HG02840 (cell line): ENCODE data around the gene DYRK3.

Experiments
- ATAC-seq: cut with Tn5 transposase; IDR thresholded peaks from one replicate; pipeline ENCODE4 v1.9.1; 2021; ENCODE audit warnings: mild to moderate bottlenecking, moderate library complexity, moderate number of reproducible peaks; ENCODE audit not compliant: unreplicated experiment, low FRiP score

Gene DYRK3

GRCh38 chr1:206658264-206658980, 23.1 kb downstream of the DYRK3 start:
- ATAC-seq = no peak

DNA sequence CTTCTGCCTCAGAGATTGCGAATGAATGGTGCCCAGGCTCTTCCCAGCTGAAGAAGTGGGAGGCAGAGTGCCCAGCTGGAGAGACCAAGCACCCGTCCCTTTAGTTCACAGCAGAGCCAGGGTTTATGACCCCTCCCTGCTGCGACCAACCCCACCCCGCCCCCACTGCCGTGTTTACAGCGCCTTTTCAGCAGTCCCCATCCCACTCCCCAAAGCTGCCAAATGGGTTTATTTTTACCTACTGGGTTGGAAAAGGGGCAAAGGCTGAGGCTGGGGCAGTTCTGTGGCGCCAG, 23.6 kb downstream of the DYRK3 start:
- ATAC-seq = no peak

DNA sequence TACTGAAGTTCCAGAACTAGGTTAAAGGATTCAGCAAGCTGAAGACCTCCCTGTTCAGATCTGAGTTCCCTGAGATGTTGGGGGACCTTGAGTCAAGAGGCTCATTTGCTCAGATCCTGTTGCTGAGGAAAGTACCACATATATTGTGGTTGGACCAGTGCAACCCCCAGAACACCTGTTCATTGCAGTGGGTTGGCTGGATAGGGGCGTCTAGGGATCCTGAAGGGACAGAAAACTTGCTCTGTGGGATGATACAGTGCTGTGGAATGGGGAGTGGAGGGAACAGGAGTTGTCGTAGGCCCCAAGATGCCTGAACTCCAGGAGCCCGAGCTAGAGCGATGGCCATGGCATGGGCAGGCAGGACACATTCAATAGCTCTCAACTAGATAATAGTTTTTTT, 24.8 kb downstream of the DYRK3 start:
- no peak for ATAC-seq

DNA sequence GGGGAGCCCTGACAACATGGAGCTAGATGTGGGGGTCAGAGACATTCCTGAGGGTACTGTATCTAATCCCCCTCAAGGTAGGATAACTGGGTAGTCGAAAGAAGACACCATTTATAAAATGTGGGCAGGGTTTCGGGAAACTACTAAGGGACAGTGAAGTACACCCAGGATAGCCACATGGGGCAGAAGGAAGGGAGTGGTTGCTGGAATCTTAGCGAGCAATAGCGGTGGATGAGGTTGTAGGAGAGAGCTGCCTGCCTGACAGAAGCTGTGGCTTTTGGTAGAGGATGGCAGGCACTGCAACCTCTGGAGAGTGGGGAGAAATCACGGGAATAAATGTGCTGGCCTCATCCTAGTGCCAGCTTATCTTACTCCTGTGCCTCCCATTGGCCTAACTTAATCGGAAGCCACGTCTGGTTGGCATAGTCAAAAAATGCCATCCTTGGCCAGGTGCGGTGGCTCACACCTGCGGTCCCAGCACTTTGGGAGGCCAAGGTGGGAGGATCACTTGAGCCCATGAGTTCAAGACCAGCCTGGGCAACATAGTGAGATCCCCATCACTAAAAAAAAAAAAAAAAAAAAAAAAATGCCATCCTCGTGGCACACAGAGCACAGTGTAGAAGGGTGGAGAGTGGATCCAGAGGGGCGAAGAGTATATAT, 26.0 kb downstream of the DYRK3 start:
- ATAC-seq = no peak

GRCh38 chr1:206662396-206663092, 27.2 kb downstream of the DYRK3 start:
- ATAC-seq = no peak

DNA sequence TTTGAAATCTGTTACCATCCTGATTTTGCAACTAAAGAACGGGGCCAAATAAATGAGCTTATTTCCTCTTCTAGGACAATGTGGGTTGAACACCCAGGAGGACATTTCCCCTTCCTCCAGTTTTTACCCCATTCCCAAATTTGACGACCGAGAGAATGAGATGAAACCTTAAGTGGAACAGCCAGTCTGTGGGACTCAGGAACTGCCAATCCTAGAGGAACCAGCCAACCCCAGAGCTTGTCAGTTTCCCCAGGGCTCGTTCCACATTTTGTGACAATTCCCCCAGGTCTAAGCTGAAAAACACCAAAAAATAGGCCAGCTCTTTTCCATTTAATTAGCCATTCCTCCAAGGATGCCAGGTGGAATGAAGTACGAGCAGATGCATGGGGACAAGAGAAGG, 28.0 kb downstream of the DYRK3 start:
- no peak for ATAC-seq

DNA sequence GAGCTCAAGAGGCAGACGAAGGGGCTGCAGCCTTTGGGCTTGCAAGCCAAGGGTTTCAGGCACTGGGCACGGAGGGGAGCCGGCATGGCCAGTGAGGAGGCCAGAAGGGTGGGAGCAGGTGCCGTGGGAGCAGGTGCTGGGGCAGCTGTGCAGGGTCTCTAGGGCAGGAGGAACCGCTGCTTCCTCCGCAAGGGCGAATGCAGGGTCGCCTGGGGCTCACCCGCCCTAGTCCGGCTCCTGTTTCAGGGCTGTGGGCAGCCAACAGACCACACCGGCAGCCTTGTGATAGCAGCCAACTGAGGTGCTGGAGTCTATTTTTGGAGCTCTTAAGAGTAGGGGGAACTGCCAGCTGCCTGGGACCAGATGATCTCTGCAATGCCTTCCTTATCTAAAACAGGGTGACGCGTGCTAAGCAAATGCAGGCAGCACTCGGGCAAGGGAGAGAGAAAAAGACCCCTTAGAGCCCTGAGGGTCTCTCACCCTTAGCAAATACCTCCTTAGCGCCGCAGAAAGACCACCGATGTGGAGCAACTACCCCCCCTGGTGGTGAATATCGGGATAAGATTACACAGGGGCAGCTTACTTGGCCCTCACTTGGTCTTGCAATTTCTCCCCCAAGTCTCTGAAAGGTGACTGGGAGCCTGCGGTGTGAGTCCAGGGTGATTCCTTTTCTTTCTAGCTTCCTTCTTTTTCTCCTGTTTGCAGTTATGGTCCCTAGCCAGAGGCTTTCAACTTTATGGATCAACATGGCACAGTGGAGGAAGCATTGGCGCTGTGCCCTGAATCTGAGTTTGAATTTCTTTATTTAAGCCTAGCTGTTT, 28.7 kb downstream of the DYRK3 start:
- no peak for ATAC-seq

- no peak for ATAC-seq
Observed at GRCh38 chr1:206664740-206665139, 29.4 kb downstream of the DYRK3 start.

DNA sequence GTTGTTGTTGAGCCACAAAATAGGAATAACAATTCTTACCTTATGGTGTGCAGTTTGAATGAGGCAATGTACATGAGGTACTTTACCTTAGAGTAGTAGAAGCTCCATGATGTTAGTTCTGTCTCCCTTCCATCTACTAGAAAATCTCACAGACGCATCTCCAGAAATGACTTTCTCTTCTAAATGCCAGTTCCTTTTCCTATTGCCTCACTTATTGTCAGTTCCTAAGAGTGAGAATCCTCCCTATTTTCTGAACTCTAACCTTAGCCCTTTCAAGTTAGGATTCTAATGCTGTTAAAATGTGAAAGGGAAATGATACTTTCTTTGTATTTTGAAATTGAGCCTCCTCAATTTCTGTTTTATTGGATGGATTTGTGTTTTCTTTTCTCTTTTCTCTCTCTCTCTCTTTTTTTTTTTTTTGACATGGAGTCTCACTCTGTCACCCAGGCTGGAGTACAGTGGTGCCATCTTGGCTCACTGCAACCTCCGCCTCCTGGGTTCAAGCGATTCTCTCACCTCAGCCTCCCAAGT, 30.8 kb downstream of the DYRK3 start:
- no peak for ATAC-seq

DNA sequence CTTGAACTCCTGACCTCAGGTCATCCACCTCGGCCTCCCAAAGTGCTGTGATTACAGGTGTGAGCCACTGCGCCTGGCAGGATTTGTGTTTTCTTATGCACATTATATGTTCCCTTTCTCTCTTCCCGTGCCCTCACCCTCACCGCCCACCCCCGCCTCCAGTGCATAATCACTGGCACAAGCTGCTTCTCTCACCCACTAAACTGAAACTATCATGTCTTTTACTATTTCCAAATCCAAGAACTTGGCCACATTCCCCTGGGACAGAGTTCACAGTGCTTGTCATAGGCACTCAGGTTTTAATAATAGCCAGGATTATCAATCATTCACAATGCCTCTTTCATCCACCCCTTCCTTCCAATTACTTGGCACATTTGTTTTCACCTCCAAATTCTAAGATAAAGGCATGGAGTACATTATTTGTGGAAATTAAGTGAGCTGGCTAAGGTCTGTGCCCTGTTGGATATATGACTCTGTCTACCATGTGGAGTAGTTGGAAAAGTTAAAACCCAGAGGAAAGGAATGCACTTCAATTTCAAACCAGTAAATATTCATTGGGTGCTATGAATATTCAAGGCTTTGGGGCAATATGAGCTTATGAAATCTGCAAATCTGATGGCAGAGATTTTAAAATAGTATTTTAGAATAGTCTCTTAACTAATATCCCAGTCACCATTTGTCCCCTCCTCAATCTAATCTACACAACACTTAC, 31.8 kb downstream of the DYRK3 start:
- ATAC-seq = no peak

GRCh38 chr1:206668351-206668750, 33.0 kb downstream of the DYRK3 start:
- no peak for ATAC-seq

GRCh38 chr1:206668874-206669410, 33.6 kb downstream of the DYRK3 start:
- ATAC-seq = no peak

GRCh38 chr1:206672011-206672688, 36.8 kb downstream of the DYRK3 start:
- no peak for ATAC-seq

- no peak for ATAC-seq
Observed at GRCh38 chr1:206672844-206673758, 37.8 kb downstream of the DYRK3 start.

- ATAC-seq = no peak
Observed at GRCh38 chr1:206674236-206674635, 38.9 kb downstream of the DYRK3 start.

GRCh38 chr1:206674745-206675175, 39.4 kb downstream of the DYRK3 start:
- no peak for ATAC-seq

DNA sequence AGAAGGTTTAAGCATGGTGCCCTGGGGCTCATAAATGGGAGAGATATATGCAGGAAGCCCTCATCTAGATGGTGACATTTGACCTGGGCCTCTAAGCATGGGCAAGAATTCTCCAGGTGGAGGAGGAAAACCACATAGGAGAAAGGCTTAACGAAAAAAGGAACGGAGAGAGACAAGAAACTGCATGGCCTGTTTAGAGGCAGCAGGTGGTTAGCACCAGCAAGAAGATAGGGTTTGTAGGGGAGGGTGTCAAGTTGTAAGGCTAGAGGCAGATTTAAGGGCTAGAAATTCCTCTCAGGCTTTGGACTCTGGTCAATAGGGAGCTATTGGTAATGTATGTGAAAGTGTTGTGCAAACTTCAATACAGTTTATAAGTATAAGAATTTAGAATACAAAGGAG, 41.2 kb downstream of the DYRK3 start:
- no peak for ATAC-seq

DNA sequence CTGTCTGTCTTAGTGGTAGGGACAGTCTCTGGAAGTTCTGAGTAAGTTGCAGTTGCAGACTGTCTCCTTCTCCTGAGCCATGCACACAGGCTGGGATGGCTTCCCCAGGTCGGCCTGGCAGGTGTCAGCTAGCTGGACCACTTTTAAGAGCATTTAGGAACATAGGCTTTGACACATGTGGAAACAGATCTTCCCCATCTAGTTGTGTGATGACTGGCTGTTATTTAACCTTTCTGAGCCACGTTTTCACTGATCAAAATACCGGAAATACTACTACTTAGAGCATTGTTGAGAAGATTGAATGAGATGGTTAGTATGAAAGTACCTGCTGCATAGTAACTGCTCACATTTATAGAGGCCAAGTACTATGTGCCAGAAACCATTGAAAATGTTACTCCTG, 43.2 kb downstream of the DYRK3 start:
- ATAC-seq = no peak
